Activated CD4-positive, alpha-beta T cell treated with anti-CD3 and anti-CD28 coated beads for 1 hour (primary cell): ENCODE results near the gene APOB.

ENCODE experiments used
- DNase-seq: peaks from one replicate; pipeline ENCODE4 v3.0.0-alpha.2; 2020

APOB gene

GRCh38 chr2:20966061-20966595 is 77.7 kb downstream of the APOB start:
- DNase-seq: no peak

- DNase-seq: no peak
Observed at GRCh38 chr2:20965221-20965620, 78.7 kb downstream of the APOB start.

GRCh38 chr2:20963867-20964266 is 80.0 kb downstream of the APOB start:
- DNase-seq: no peak

- DNase-seq: peak; percentile 53
Observed at GRCh38 chr2:20962939-20963557, 80.8 kb downstream of the APOB start.

- DNase-seq: no peak
Observed at GRCh38 chr2:20961858-20962257, 82.0 kb downstream of the APOB start.

- DNase-seq: no peak
Observed at GRCh38 chr2:20960003-20960402, 83.9 kb downstream of the APOB start.

GRCh38 chr2:20959252-20959651 is 84.6 kb downstream of the APOB start:
- no peak for DNase-seq

GRCh38 chr2:20957788-20958525 is 85.9 kb downstream of the APOB start:
- no peak for DNase-seq

- DNase-seq: no peak
Observed at GRCh38 chr2:20955277-20956026, 88.4 kb downstream of the APOB start.

GRCh38 chr2:20953146-20953824 is 90.6 kb downstream of the APOB start:
- DNase-seq: no peak
